Activated CD4-positive, alpha-beta memory T cell treated with anti-CD3 and anti-CD28 coated beads, Interleukin-2, amount 10 ng/mL, durations not matched to agents 7 days and 5 days (primary cell): Measurements from ENCODE around the gene PLSCR1. TPM values are rescaled to one million over a fixed set of nuclear protein-coding genes. Genes with fewer than 3 reads are reported as not detected.

Experiments
- total RNA-seq, 2 experiments: library from RNA; stranded (reverse); gene quantifications; one replicate each; pipeline ENCODE4 v1.2.3, GENCODE V29; 2021

Gene PLSCR1
- total RNA-seq, 2 experiments from 2014 or later: 208 to 218 TPM

Other genes starting within 250 kb of the PLSCR1 start
- gene PLSCR2, start 75.0 kb downstream of the PLSCR1 start, total RNA-seq: not detected
- gene PLSCR5, start 60.7 kb upstream of the PLSCR1 start, total RNA-seq: not detected